B cell (primary cell): Measurements from ENCODE around the gene PTH2. TPM values are rescaled to one million over a fixed set of nuclear protein-coding genes. Genes with fewer than 3 reads are reported as not detected.

ENCODE experiments used
- ATAC-seq: fragments of 200-7000 bp; cut with Tn5 transposase; one replicate; pipeline ENCODE4 v1.10.0; 2021; ENCODE audit warnings: low read depth, mild to moderate bottlenecking, moderate number of reproducible peaks, moderate library complexity
- CTCF ChIA-PET: fragments of 350-600 bp; sonication (Branson Sonifier 250); formaldehyde crosslinking; loops from one replicate; lab custom pipeline; 2021; ENCODE audit warnings: antibody characterized with exemption, inconsistent platforms; lab: Charles Lee
- POLR2A ChIA-PET: fragments of 350-600 bp; sonication (Branson Sonifier 250); formaldehyde crosslinking; loops from one replicate; lab custom pipeline; 2021; ENCODE audit warnings: antibody characterized with exemption; lab: Charles Lee
- DNase-seq: peaks from one replicate; pipeline ENCODE4 v3.0.0; 2013
- H2AFZ ChIP-seq: 2 replicates; pipeline ENCODE4 v1.6.1; 2012; ENCODE audit warnings: mild to moderate bottlenecking, low read depth, low read length; ENCODE audit not compliant: insufficient read depth, poor library complexity, severe bottlenecking
- H3K27ac ChIP-seq, 2 donors: 1 replicate in 1 of 2; 2 replicates in 1 of 2; pipeline ENCODE4 v1.5.1; 2012 to 2013; ENCODE audit warnings: low read length in 2 of 2, mild to moderate bottlenecking in 2 of 2, moderate library complexity in 1 of 2
- H3K27me3 ChIP-seq, 4 experiments: fragments of 200-600 bp in 1 of 4; sonication (generic) in 1 of 4; replicated peaks in 1 of 4; 1 replicate in 2 of 4; 2 replicates in 2 of 4; pipeline versions ENCODE4 v1.6.1 to v1.7.0; 2013 to 2016; ENCODE audit warnings: low read length in 3 of 4, mild to moderate bottlenecking in 2 of 4, mixed read lengths in 1 of 4, moderate library complexity in 1 of 4; ENCODE audit not compliant: insufficient read depth in 4 of 4, control insufficient read depth in 3 of 4; ENCODE audit errors: control extremely low read depth in 1 of 4
- H3K36me3 ChIP-seq, 2 experiments: replicated peaks in 1 of 2; 1 replicate in 1 of 2; 2 replicates in 1 of 2; pipeline versions ENCODE4 v1.6.1 to v1.7.1; 2013; ENCODE audit warnings: low read length in 1 of 2; ENCODE audit not compliant: insufficient read depth in 2 of 2, control insufficient read depth in 1 of 2; ENCODE audit errors: control extremely low read depth in 1 of 2, extremely low read depth in 1 of 2
- H3K4me1 ChIP-seq, 2 donors: fragments of 200-600 bp in 1 of 2; sonication (generic) in 1 of 2; 1 replicate in 1 of 2; 2 replicates in 1 of 2; pipeline versions ENCODE4 v1.5.1 to v1.6.1; 2013 to 2017; ENCODE audit warnings: low read length in 2 of 2; ENCODE audit not compliant: control insufficient read depth in 2 of 2, insufficient read depth in 2 of 2
- H3K4me2 ChIP-seq: replicated peaks from 2 replicates; pipeline ENCODE3; 2012; ENCODE audit warnings: mild to moderate bottlenecking, low read depth, low read length; ENCODE audit not compliant: poor library complexity, severe bottlenecking
- H3K4me3 ChIP-seq, 5 experiments: fragments of 200-600 bp in 1 of 5; sonication (generic) in 1 of 5; 1 replicate in 3 of 5; 2 replicates in 2 of 5; pipeline versions ENCODE4 v1.5.1 to v1.7.0; 2011 to 2016; ENCODE audit warnings: low read length in 4 of 5, mild to moderate bottlenecking in 4 of 5, low read depth in 2 of 5, control low read depth in 1 of 5, moderate library complexity in 1 of 5; ENCODE audit not compliant: insufficient read depth in 1 of 5; ENCODE audit errors: control extremely low read depth in 1 of 5, extremely low read depth in 1 of 5
- H3K79me2 ChIP-seq: fragments of 200-600 bp; sonication (generic); one replicate; pipeline ENCODE4 v1.6.0; 2016; ENCODE audit warnings: low read length; ENCODE audit not compliant: control insufficient read depth, insufficient read depth
- H3K9ac ChIP-seq: fragments of 200-600 bp; sonication (generic); 2 replicates; pipeline ENCODE4 v1.6.1; 2017; ENCODE audit warnings: mild to moderate bottlenecking, low read length, moderate library complexity
- H3K9me3 ChIP-seq, 3 donors: one replicate each; pipeline versions ENCODE4 v1.6.1 to v1.7.1; 2013; ENCODE audit warnings: low read length in 2 of 3; ENCODE audit not compliant: control insufficient read depth in 2 of 3, insufficient read depth in 1 of 3; ENCODE audit errors: control extremely low read depth in 1 of 3
- H4K20me1 ChIP-seq: 2 replicates; pipeline ENCODE4 v1.6.0; 2012; ENCODE audit warnings: mild to moderate bottlenecking, low read length; ENCODE audit not compliant: insufficient read depth, control insufficient read depth, poor library complexity, severe bottlenecking
- H3K27ac Mint-ChIP-seq: one replicate; pipeline ENCODE4 v1.8.0; 2021; ENCODE audit warnings: mixed read lengths
- H3K27me3 Mint-ChIP-seq: one replicate; pipeline ENCODE4 v1.8.0; 2021; ENCODE audit warnings: mixed read lengths
- H3K4me1 Mint-ChIP-seq: one replicate; pipeline ENCODE4 v1.8.0; 2021; ENCODE audit warnings: mixed read lengths
- H3K4me3 Mint-ChIP-seq: one replicate; pipeline ENCODE4 v1.8.0; 2021; ENCODE audit warnings: mixed read lengths
- H3K9me3 Mint-ChIP-seq: one replicate; pipeline ENCODE4 v1.8.0; 2022; ENCODE audit warnings: mixed read lengths; ENCODE audit not compliant: insufficient read depth
- CTCF ChIP-seq: fragments of 200-600 bp; IDR thresholded peaks from one replicate; pipeline ENCODE4 v1.8.0; 2022; ENCODE audit warnings: antibody characterized with exemption, mild to moderate bottlenecking
- EZH2 ChIP-seq: IDR thresholded peaks from 2 replicates; pipeline ENCODE4 v1.6.1; 2012; ENCODE audit warnings: borderline replicate concordance, low read depth, mild to moderate bottlenecking, moderate library complexity, low read length; ENCODE audit not compliant: insufficient read depth, poor library complexity, severe bottlenecking
- WGBS: methylation state at CpG from one replicate; pipeline ENCODE4 v1.1.5; 2013; ENCODE audit warnings: missing lambda C conversion rate; ENCODE audit not compliant: insufficient coverage; 5-methylcytosine and 5-hydroxymethylcytosine counted together
- intact Hi-C: fragments of 100-400 bp; cut with micrococcal nuclease; formaldehyde crosslinking; loops from one replicate; pipeline ENCODE4 v1.10.0; 2022
- polyA plus RNA-seq: library from polyadenylated mRNA; depleted of rRNA; stranded (reverse); fragments of >200 nt; gene quantifications from 2 replicates; pipeline ENCODE4 v1.2.3, GENCODE V29; 2012
- total RNA-seq, 2 donors: library from RNA; stranded (reverse); fragments of 120-200 nt in 1 of 2; gene quantifications; 1 replicate in 1 of 2; 2 replicates in 1 of 2; pipeline versions ENCODE4 v1.2.3 to v1.2.4, GENCODE V29; 2013 to 2022

PTH2 gene
- total and polyA plus RNA-seq, 2 donors (not counting 1 experiment from before 2014, with no cell fraction given): not detected

- WGBS: 93% methylated on average over 4 of the region's 6 CpGs
- no peaks in the 10 kb centered on the region for H3K9me3 ChIP-seq
- no peak for ATAC-seq
- no peak overlapping the region for H3K9ac ChIP-seq
- H3K27ac Mint-ChIP-seq: no peak overlapping the region
- ChIA-PET POLR2A (no interaction called here), CTCF (no interaction called here)
- TF ChIP-seq EZH2 (no peak), CTCF (no peak)
- H3K4me1 ChIP-seq: peaks cover 6 to 22% of the 10 kb centered on the region in 2 donors
- no peaks in the 10 kb centered on the region for H3K79me2 ChIP-seq
- H3K4me3 ChIP-seq: no peak overlapping the region
- H3K4me3 Mint-ChIP-seq: no peak overlapping the region
- H3K27me3 Mint-ChIP-seq: no peaks in the 10 kb centered on the region
- DNase-seq: no peak
- H3K27me3 ChIP-seq: no peaks in the 10 kb centered on the region
- H2AFZ ChIP-seq: no peak overlapping the region
- no peak overlapping the region for H3K27ac ChIP-seq
- no peaks in the 10 kb centered on the region for H3K9me3 Mint-ChIP-seq
- no peaks in the 10 kb centered on the region for H3K36me3 ChIP-seq
- H4K20me1 ChIP-seq: no peaks in the 10 kb centered on the region
- intact Hi-C loops: no loop called here
- H3K4me2 ChIP-seq: no peak overlapping the region
- peaks cover 18% of the 10 kb centered on the region for H3K4me1 Mint-ChIP-seq
These were observed 23.2 kb downstream of the PTH2 start for GRCh38 chr19:49400029-49400428.

- peak overlapping the region; percentile 20 for H3K27ac Mint-ChIP-seq
- peaks cover 12% of the 10 kb centered on the region for H3K4me1 Mint-ChIP-seq
- no peaks in the 10 kb centered on the region for H3K36me3 ChIP-seq
- no peaks in the 10 kb centered on the region for H3K27me3 Mint-ChIP-seq
- no peak overlapping the region for H3K4me3 ChIP-seq
- H3K4me1 ChIP-seq: peaks cover 6 to 20% of the 10 kb centered on the region in 2 donors
- ChIA-PET CTCF (interaction anchor here (1.0 kb wide), 1 partner anchor 97 kb away, joined by 3 read pairs; no protein-coding TSS in a partner anchor), POLR2A (no interaction called here)
- no peaks in the 10 kb centered on the region for H3K27me3 ChIP-seq
- H4K20me1 ChIP-seq: no peaks in the 10 kb centered on the region
- no peak overlapping the region for H3K4me3 Mint-ChIP-seq
- no peak for DNase-seq
- no peak overlapping the region for H3K4me2 ChIP-seq
- H2AFZ ChIP-seq: no peak overlapping the region
- no peaks in the 10 kb centered on the region for H3K79me2 ChIP-seq
- TF ChIP-seq EZH2 (no peak), CTCF (no peak)
- 100% methylated on average over 4 of the region's 6 CpGs for WGBS
- H3K27ac ChIP-seq: no peak overlapping the region
- H3K9me3 ChIP-seq: no peaks in the 10 kb centered on the region
- no peaks in the 10 kb centered on the region for H3K9me3 Mint-ChIP-seq
- ATAC-seq: no peak
- no peak overlapping the region for H3K9ac ChIP-seq
- intact Hi-C loops: no loop called here
These were observed 24.3 kb downstream of the PTH2 start for GRCh38 chr19:49398931-49399330.
